GM21447 (cell line): ENCODE measurements around the gene AGPAT3.
"Not testable (repeated sequence)": the region's sequence is repeated elsewhere in the genome, so short reads cannot be mapped to it uniquely, and the experiment has no call there.

Experiments used
- ATAC-seq: cut with Tn5 transposase; IDR thresholded peaks from one replicate; pipeline ENCODE4 v1.9.1; 2021; ENCODE audit not compliant: unreplicated experiment

Gene AGPAT3

GRCh38 chr21:43864962-43865539 is at the start of gene AGPAT3:
Gene AGPAT3, plus strand, starts transcription at chr21:43865223. Its CDS starts 94,459 bp downstream, at chr21:43959682.
- ATAC-seq = no peak

GRCh38 chr21:43815991-43816390 is 49.0 kb upstream of the AGPAT3 start:
- ATAC-seq = no peak

GRCh38 chr21:43816611-43817071 is 48.4 kb upstream of the AGPAT3 start:
- ATAC-seq = no peak

- ATAC-seq = no peak
Measured at GRCh38 chr21:43817157-43818086, 47.6 kb upstream of the AGPAT3 start.

- no peak for ATAC-seq
Measured at GRCh38 chr21:43818685-43819084, 46.3 kb upstream of the AGPAT3 start.

GRCh38 chr21:43819511-43820405 is 45.3 kb upstream of the AGPAT3 start:
- no peak for ATAC-seq

- ATAC-seq = no peak
Measured at GRCh38 chr21:43820466-43820865, 44.6 kb upstream of the AGPAT3 start.

GRCh38 chr21:43822166-43822565 is 42.9 kb upstream of the AGPAT3 start:
- not testable (repeated sequence) for ATAC-seq

GRCh38 chr21:43822741-43823140 is 42.3 kb upstream of the AGPAT3 start:
- not testable (repeated sequence) for ATAC-seq

- no peak for ATAC-seq
Measured at GRCh38 chr21:43824333-43825241, 40.4 kb upstream of the AGPAT3 start.

- ATAC-seq = no peak
Measured at GRCh38 chr21:43825242-43825935, 39.6 kb upstream of the AGPAT3 start.

GRCh38 chr21:43825936-43826622 is 38.9 kb upstream of the AGPAT3 start:
- no peak for ATAC-seq

- ATAC-seq = no peak
Measured at GRCh38 chr21:43826623-43826974, 38.4 kb upstream of the AGPAT3 start.

GRCh38 chr21:43827015-43827611 is 37.9 kb upstream of the AGPAT3 start:
- ATAC-seq = no peak

- ATAC-seq = no peak
Measured at GRCh38 chr21:43829161-43829560, 35.9 kb upstream of the AGPAT3 start.

GRCh38 chr21:43829575-43830119 is 35.4 kb upstream of the AGPAT3 start:
- ATAC-seq = no peak

- no peak for ATAC-seq
Measured at GRCh38 chr21:43832158-43832550, 32.9 kb upstream of the AGPAT3 start.

- ATAC-seq = no peak
Measured at GRCh38 chr21:43832648-43833047, 32.4 kb upstream of the AGPAT3 start.
